Measurements from ENCODE around the gene OR4K15.
"Not testable (repeated sequence)": the region's sequence is repeated elsewhere in the genome, so short reads cannot be mapped to it uniquely, and the experiment has no call there.

OR4K15 gene, protein sequence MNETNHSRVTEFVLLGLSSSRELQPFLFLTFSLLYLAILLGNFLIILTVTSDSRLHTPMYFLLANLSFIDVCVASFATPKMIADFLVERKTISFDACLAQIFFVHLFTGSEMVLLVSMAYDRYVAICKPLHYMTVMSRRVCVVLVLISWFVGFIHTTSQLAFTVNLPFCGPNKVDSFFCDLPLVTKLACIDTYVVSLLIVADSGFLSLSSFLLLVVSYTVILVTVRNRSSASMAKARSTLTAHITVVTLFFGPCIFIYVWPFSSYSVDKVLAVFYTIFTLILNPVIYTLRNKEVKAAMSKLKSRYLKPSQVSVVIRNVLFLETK

DNA sequence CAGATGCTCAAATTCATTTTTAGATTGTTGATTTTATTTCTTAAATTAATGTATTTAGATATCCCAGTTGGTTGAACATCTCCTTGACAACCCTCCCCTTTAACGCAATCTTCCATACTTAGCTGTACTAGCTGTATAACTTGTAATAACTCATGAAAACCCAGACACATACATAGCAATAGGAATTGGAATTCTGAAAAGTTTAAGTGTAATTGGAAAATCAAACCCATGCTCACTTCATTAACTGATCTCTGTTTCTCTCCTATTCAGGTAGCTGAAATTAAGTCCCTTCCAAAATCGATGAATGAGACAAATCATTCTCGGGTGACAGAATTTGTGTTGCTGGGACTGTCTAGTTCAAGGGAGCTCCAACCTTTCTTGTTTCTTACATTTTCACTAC lies at the start of gene OR4K15:
TSS of gene OR4K15 (plus strand) at position 301 of the 400 bp plus-strand sequence. CDS start at position 301, 0 bp downstream.
- DNase-seq, result no peak

DNA sequence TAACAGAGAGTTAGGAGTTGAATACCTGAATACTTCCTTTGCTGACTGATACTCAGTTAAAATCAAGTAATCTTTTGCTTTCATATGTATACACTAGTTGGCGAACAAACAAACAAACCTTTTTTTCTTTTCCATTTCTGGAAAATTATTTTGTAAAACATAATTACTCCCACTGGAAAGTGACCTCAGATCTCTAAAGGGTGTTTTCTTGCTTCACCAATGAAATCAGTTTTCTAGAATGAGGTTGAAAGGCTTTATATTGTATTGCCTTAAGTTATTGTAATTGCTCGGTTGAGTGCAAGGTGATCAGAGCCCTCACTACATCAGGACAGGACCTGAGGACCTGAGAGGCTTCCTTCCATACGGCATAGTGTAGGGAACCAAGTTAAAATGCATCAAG lies 44.8 kb upstream of the OR4K15 start, which contains the start of gene OR4K1:
TSS of gene OR4K1 (plus strand) at position 301 of the 400 bp plus-strand sequence. CDS start 4,750 bp downstream, outside the sequence.
- no peak for DNase-seq

DNA sequence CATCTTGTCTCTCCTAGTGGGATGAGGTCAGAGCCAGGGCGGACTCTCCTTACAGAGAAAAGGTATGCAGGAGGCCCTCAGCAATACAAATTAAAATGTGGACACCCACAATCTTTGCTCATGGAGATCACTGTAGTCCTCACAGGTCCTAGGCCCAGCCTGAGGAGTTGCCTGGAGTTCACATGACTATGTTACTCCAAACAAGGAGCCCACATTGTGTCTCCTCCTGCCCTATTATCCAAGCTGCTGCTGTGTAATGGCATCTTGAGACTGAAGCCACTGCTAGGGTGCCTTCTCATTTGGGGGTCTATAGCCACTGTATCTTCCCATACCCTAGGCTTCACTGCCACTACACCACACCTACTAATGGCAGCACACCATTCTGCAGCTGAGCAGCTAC lies 33.7 kb upstream of the OR4K15 start:
- no peak for DNase-seq

DNA sequence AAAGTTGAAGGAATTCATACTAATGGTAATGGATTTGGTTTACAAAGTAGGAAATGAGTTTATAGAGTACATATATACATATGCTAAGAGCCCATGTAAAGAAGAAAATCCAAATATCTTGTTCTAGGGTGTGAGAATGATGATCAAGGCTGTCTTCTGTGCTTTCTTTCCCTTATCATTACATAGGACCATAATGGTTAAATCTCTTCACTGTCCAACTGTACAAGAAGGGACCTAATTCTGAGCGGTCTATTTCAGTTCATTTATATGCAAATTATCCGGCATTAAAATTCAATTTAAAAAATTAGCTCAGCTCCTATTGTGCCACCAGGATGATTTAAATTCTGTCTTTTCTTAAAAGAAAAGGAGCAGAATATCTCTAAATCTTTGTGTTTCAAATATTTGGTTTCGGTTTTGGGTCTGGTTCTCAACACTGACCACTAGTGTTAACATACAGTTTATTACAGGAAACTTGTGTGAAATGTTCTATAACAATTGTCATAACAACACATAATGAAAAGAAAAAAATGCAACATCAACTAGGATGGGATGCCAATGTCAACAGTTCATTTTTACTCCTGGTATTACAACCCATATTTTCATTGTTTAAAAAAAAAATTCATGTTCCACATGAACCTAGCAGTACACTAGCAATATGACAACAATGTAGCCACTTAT lies 27.8 kb upstream of the OR4K15 start:
- DNase-seq, result no peak

DNA sequence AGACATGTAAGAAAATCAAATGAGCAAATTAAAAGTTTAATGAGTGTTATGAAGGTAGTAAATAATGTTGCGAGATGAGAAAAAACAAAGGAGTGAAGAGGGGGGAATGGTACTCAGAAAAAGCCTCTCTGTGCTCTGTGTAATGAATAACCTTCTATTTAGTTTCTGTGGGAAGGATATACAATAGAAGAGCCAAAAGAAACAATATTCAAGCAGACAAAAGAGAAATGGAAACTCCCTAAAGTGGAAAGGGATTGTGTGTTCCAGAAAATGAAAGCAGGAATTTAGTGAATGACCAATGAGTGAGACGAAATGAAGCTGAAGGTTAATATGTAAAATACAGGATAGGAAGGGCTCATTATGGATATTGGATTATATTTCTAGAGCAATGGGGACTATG lies 26.2 kb upstream of the OR4K15 start:
- no peak for DNase-seq

DNA sequence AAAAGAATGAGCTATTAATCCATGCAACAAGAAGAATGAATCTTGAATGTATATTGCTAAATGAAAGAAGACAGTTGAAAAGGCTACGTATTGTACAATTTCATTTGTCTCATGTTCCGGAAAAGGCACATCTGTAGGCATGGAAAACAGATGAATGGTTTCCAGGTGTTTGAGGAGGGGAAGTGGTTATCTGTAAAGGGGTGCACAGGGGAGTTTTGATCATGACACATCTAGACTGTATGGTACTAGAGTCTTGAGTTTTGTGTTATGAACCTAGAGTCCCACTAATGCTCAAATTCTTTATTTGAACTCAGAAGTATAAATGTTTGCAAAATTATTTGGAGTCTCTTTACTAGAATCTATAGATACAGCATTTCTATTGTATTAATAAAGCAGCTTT lies 5.7 kb upstream of the OR4K15 start:
- DNase-seq, result not testable (repeated sequence)

DNA sequence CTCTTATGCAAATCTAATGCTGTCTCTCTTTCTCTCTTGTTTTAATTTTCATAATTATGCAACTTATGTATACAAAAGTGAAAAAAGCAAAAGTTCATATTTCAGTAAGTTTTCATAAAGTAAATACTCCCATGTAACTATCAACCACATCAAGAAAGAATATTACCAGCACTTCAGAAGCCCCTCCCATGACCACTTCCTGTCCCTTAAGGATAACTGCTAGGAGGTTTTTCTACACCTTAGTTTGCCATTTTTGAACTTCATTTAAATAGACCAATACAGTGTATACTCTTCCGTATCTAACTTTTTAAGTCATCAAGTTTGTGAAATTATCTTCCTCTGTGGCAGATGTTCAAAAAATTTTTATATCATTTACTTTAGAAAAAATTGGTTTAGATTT lies 547 bp upstream of the OR4K15 start:
- DNase-seq, result no peak

DNA sequence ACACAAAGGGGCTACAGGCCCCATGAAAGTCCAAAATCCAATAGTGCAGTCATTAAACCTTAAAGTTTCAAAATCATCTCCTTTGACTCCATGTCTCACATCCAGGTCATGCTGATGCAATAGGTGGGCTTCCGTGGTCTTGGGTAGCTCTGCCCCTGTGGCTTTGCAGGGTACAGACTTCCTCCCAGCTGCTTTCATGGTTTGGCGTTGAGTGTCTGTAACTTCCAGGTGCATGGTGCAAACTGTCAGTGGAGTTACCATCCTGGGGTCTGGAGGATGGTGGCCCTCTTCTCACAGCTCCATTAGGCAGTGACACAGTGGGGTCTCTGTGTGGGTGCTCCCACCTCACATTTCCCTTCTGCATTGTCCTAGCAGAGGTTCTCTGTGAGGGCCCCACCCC lies 18.0 kb downstream of the OR4K15 start:
- DNase-seq, result no peak

DNA sequence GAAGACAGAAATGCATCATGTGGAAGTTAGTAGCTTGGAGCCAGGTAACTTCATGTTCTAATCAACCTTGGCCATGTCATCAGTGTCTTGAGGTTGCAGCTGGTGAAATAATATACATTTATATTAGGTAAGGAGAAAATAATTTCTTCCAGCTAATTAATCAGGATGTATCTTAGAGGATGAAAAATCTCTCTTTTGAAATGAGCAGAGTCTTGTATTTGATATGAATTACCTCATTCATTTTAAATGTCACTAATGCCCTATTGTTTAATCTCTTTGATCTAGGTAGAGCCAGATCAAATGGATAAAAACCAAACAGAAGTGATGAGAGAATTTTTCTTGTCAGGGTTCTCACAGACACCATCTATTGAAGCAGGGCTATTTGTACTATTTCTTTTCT lies 26.5 kb downstream of the OR4K15 start, which contains the start of gene OR4Q2:
TSS of gene OR4Q2 (plus strand) at position 301 of the 400 bp plus-strand sequence.
- no peak for DNase-seq

DNA sequence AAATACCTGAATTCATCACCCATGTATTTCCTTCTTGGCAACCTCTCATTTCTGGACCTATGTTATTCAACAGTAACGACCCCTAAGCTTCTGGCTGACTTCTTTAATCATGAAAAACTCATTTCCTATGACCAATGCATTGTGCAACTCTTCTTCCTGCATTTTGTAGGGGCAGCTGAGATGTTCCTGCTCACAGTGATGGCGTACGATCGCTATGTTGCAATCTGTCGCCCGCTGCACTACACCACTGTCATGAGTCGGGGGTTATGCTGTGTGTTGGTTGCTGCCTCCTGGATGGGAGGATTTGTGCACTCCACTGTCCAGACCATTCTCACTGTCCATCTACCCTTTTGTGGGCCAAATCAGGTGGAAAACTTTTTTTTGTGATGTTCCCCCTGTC lies 26.9 kb downstream of the OR4K15 start:
- DNase-seq, result no peak

DNA sequence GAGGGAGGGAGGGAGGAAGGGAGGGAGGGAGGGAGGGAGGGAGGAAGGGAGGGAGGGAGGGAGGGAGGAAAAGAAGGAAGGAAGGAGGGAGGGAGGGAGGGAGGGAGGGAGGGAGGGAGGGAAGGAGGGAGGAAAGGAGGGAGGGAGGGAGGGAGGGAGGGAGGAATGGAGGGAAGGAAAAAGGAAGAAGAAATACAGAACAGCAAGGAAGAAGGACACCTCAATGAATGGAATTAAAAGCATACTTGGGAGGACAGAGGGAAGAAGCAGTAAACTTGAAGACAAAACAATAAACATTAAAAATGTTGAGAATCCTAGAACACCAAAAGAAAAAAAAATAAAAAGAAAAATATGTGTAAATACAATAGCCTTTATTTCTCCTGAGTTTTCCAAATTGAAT lies 32.8 kb downstream of the OR4K15 start:
- no peak for DNase-seq

DNA sequence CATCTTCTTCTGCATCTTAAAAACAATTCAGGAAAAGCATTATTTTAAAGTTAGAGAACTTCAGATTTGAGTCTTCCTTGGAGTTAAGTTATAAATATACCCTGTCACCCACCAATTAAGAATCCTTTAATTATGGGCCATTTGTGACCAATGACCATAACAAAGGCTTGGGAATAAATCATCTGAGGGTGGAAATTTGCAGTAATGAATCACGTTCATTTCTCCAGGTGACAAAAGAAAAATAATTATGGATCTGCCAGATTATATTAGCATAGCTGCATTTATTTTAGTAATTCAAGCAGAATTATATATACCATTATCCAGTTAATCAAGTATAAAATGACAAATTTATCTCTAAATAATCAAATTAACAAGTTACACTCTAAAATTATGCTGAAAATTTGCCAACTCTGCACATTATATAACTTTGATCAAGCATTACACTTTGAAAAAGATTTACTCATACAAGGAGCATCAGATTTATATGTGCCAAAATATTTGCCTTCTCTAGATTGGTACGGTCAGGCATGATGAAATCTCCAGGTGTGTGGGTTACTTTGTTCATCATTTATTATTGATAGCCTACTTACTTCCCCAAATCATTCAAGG lies 44.0 kb downstream of the OR4K15 start, which contains the start of gene OR4K14:
TSS of gene OR4K14 (minus strand) at position 51 of the 609 bp plus-strand sequence. CDS start 4,114 bp downstream, outside the sequence.
- no peak for DNase-seq

Measured in CD4-positive, alpha-beta T cell treated with Interleukin-15 for 1 hour (primary cell).